HEK293 (cell line): ENCODE measurements around the gene FOSB.

ENCODE experiments used
- HOXA7 ChIP-seq: sonication (generic); formaldehyde crosslinking; IDR thresholded peaks from 2 replicates; pipeline ENCODE4 v1.8.1; 2022; ENCODE audit warnings: missing genetic modification reagents, borderline replicate concordance
- MZF1 ChIP-seq: fragments of 450-650 bp; formaldehyde crosslinking; IDR thresholded peaks from 2 replicates; pipeline ENCODE4 v1.5.1; 2017; ENCODE audit warnings: missing biosample characterization, missing genetic modification characterization, borderline replicate concordance
- SP7 ChIP-seq: fragments of 450-650 bp; formaldehyde crosslinking; IDR thresholded peaks from 2 replicates; pipeline ENCODE4 v1.5.1; 2016; ENCODE audit warnings: missing biosample characterization, missing genetic modification characterization
- ZBTB20 ChIP-seq: fragments of 450-650 bp; formaldehyde crosslinking; IDR thresholded peaks from 2 replicates; pipeline ENCODE4 v1.5.1; 2016; ENCODE audit warnings: missing biosample characterization, missing genetic modification characterization
- ZBTB21 ChIP-seq: fragments of 450-650 bp; formaldehyde crosslinking; IDR thresholded peaks from 2 replicates; pipeline ENCODE4 v1.5.1; 2017; ENCODE audit warnings: missing biosample characterization, missing genetic modification characterization
- ZNF223 ChIP-seq: fragments of 450-650 bp; formaldehyde crosslinking; IDR thresholded peaks from 2 replicates; pipeline ENCODE4 v1.5.1; 2016; ENCODE audit warnings: missing biosample characterization, missing genetic modification characterization
- ZNF23 ChIP-seq: fragments of 450-650 bp; formaldehyde crosslinking; IDR thresholded peaks from 2 replicates; pipeline ENCODE4 v1.5.1; 2016; ENCODE audit warnings: missing biosample characterization, missing genetic modification characterization, borderline replicate concordance
- ZNF473 ChIP-seq: fragments of 450-650 bp; formaldehyde crosslinking; IDR thresholded peaks from 2 replicates; pipeline ENCODE4 v1.5.1; 2017; ENCODE audit warnings: missing biosample characterization, missing genetic modification characterization
- ZNF664 ChIP-seq: fragments of 450-650 bp; formaldehyde crosslinking; IDR thresholded peaks from 2 replicates; pipeline ENCODE4 v1.5.1; 2016; ENCODE audit warnings: missing biosample characterization, missing genetic modification characterization
- ZNF776 ChIP-seq: fragments of 450-650 bp; formaldehyde crosslinking; IDR thresholded peaks from 2 replicates; pipeline ENCODE4 v1.5.0; 2017; ENCODE audit warnings: missing biosample characterization, missing genetic modification characterization, borderline replicate concordance
- ZSCAN30 ChIP-seq: fragments of 450-650 bp; IDR thresholded peaks from 2 replicates; pipeline ENCODE4 v1.5.1; 2018; ENCODE audit warnings: missing biosample characterization, mild to moderate bottlenecking, missing genetic modification characterization, moderate library complexity
- ZXDB ChIP-seq: fragments of 450-650 bp; formaldehyde crosslinking; IDR thresholded peaks from 2 replicates; pipeline ENCODE4 v1.5.1; 2016; ENCODE audit warnings: missing biosample characterization, missing genetic modification characterization
- TF ChIP-seq, protein P1 (sequence below): fragments of 450-650 bp; formaldehyde crosslinking; IDR thresholded peaks from 2 replicates; pipeline ENCODE4 v1.5.1; 2016; ENCODE audit warnings: missing biosample characterization, missing genetic modification characterization
- TF ChIP-seq, protein P2 (sequence below): fragments of 450-650 bp; formaldehyde crosslinking; IDR thresholded peaks from 2 replicates; pipeline ENCODE4 v1.5.1; 2016; ENCODE audit warnings: missing biosample characterization, missing genetic modification characterization, low read depth
- TF ChIP-seq, protein P3 (sequence below): fragments of 450-650 bp; formaldehyde crosslinking; IDR thresholded peaks from 2 replicates; pipeline ENCODE4 v1.5.1; 2016; ENCODE audit warnings: missing biosample characterization, missing genetic modification characterization
- TF ChIP-seq, protein P4 (sequence below): fragments of 450-650 bp; formaldehyde crosslinking; IDR thresholded peaks from 2 replicates; pipeline ENCODE4 v1.5.1; 2016; ENCODE audit warnings: missing biosample characterization, missing genetic modification characterization
- TF ChIP-seq, protein P5 (sequence below): fragments of 450-650 bp; formaldehyde crosslinking; IDR thresholded peaks from 2 replicates; pipeline ENCODE4 v1.5.1; 2016; ENCODE audit warnings: missing biosample characterization, missing genetic modification characterization
- TF ChIP-seq, protein P6 (sequence below): fragments of 450-650 bp; formaldehyde crosslinking; IDR thresholded peaks from 2 replicates; pipeline ENCODE4 v1.5.1; 2016; ENCODE audit warnings: missing biosample characterization, missing genetic modification characterization
- TF ChIP-seq, protein P7 (sequence below): fragments of 450-650 bp; formaldehyde crosslinking; IDR thresholded peaks from 2 replicates; pipeline ENCODE4; 2016; ENCODE audit warnings: missing biosample characterization, missing genetic modification characterization
- TF ChIP-seq, protein P8 (sequence below): fragments of 450-650 bp; formaldehyde crosslinking; IDR thresholded peaks from 2 replicates; pipeline ENCODE4 v1.5.1; 2016; ENCODE audit warnings: missing biosample characterization, missing genetic modification characterization

FOSB gene

DNA sequence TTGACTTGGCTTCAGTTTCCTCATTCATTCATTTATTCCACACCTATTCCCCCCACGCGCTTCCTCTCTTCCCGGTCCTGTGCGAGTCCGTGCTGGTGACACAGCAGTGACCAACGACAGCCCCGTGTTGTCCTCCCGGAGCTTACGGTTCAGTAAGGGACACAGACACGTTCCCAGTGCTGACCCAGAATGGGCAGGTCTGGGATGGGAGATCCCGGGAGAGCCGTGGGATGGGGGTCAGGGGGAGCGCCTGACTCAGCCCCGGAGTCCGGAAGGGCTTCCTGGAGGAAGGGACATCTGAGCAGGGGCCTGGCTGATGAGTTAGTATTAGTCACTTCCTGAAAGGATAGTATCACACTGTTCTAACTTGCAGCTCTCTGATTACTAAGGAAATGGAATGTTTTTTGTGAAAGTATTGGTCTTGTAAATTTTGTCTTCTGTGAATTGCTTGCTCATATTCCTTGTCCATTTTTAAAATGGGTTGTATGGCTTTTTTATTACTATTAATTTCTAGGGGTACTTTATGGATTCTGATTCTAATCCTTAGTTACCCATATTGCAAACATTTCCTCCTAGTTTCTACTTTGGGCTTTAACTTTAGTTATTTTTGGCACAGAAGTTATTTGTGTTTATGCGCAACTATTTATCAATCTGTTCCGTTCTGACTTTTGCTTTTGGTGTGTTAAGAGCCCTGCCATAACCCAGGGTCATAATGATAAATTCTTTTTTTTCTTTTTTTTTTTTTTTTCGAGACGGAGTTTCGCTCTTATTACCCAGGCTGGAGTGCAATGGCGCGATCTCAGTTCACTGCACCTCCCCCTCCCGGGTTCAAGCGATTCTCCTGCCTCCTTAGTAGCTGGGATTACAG is 43.4 kb upstream of the FOSB start (continued):
- TF ChIP-seq, protein P1, sequence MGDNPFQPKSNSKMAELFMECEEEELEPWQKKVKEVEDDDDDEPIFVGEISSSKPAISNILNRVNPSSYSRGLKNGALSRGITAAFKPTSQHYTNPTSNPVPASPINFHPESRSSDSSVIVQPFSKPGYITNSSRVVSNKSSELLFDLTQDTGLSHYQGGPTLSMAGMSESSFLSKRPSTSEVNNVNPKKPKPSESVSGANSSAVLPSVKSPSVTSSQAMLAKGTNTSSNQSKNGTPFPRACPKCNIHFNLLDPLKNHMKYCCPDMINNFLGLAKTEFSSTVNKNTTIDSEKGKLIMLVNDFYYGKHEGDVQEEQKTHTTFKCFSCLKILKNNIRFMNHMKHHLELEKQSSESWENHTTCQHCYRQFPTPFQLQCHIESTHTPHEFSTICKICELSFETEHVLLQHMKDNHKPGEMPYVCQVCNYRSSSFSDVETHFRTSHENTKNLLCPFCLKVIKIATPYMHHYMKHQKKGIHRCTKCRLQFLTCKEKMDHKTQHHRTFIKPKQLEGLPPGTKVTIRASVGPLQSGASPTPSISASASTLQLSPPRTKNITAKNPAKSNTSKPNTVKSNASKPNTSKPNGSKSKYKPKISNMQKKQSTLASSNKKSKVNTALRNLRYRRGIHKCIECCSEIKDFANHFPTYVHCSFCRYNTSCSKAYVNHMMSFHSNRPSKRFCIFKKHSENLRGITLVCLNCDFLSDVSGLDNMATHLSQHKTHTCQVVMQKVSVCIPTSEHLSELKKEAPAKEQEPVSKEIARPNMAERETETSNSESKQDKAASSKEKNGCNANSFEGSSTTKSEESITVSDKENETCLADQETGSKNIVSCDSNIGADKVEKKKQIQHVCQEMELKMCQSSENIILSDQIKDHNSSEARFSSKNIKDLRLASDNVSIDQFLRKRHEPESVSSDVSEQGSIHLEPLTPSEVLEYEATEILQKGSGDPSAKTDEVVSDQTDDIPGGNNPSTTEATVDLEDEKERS, result 0 out of 2 replicates have a peak, but pooled peaks have one; percentile 56
- TF ChIP-seq ZSCAN30 (no peak), SP7 (tag by site-specific recombination) (0 out of 2 replicates have a peak, but pooled peaks have one; percentile 33), ZBTB21 (tag by site-specific recombination) (no peak), ZNF473 (tag by site-specific recombination) (no peak), ZNF776 (no peak), HOXA7 (CRISPR knock-in tag) (no peak), MZF1 (tag by site-specific recombination) (peak; percentile 32; the same call in 1 of the 2 replicates), ZBTB20 (tag by site-specific recombination) (peak; percentile 88), ZNF23 (tag by site-specific recombination) (peak; percentile 33; the same call in 1 of the 2 replicates), ZNF664 (tag by site-specific recombination) (peak; percentile 88), ZXDB (peak; percentile 93), ZNF223 (no peak)
- TF ChIP-seq, protein P2, sequence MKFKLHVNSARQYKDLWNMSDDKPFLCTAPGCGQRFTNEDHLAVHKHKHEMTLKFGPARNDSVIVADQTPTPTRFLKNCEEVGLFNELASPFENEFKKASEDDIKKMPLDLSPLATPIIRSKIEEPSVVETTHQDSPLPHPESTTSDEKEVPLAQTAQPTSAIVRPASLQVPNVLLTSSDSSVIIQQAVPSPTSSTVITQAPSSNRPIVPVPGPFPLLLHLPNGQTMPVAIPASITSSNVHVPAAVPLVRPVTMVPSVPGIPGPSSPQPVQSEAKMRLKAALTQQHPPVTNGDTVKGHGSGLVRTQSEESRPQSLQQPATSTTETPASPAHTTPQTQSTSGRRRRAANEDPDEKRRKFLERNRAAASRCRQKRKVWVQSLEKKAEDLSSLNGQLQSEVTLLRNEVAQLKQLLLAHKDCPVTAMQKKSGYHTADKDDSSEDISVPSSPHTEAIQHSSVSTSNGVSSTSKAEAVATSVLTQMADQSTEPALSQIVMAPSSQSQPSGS, result no peak
- TF ChIP-seq, protein P3, sequence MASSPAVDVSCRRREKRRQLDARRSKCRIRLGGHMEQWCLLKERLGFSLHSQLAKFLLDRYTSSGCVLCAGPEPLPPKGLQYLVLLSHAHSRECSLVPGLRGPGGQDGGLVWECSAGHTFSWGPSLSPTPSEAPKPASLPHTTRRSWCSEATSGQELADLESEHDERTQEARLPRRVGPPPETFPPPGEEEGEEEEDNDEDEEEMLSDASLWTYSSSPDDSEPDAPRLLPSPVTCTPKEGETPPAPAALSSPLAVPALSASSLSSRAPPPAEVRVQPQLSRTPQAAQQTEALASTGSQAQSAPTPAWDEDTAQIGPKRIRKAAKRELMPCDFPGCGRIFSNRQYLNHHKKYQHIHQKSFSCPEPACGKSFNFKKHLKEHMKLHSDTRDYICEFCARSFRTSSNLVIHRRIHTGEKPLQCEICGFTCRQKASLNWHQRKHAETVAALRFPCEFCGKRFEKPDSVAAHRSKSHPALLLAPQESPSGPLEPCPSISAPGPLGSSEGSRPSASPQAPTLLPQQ (tag by site-specific recombination), result peak; percentile 12
- TF ChIP-seq, protein P4, sequence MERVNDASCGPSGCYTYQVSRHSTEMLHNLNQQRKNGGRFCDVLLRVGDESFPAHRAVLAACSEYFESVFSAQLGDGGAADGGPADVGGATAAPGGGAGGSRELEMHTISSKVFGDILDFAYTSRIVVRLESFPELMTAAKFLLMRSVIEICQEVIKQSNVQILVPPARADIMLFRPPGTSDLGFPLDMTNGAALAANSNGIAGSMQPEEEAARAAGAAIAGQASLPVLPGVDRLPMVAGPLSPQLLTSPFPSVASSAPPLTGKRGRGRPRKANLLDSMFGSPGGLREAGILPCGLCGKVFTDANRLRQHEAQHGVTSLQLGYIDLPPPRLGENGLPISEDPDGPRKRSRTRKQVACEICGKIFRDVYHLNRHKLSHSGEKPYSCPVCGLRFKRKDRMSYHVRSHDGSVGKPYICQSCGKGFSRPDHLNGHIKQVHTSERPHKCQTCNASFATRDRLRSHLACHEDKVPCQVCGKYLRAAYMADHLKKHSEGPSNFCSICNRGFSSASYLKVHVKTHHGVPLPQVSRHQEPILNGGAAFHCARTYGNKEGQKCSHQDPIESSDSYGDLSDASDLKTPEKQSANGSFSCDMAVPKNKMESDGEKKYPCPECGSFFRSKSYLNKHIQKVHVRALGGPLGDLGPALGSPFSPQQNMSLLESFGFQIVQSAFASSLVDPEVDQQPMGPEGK (tag by site-specific recombination), result peak; percentile 71
- TF ChIP-seq, protein P5, sequence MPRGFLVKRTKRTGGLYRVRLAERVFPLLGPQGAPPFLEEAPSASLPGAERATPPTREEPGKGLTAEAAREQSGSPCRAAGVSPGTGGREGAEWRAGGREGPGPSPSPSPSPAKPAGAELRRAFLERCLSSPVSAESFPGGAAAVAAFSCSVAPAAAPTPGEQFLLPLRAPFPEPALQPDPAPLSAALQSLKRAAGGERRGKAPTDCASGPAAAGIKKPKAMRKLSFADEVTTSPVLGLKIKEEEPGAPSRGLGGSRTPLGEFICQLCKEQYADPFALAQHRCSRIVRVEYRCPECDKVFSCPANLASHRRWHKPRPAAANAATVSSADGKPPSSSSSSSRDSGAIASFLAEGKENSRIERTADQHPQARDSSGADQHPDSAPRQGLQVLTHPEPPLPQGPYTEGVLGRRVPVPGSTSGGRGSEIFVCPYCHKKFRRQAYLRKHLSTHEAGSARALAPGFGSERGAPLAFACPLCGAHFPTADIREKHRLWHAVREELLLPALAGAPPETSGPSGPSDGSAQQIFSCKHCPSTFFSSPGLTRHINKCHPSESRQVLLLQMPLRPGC, result no peak
- TF ChIP-seq, protein P6, sequence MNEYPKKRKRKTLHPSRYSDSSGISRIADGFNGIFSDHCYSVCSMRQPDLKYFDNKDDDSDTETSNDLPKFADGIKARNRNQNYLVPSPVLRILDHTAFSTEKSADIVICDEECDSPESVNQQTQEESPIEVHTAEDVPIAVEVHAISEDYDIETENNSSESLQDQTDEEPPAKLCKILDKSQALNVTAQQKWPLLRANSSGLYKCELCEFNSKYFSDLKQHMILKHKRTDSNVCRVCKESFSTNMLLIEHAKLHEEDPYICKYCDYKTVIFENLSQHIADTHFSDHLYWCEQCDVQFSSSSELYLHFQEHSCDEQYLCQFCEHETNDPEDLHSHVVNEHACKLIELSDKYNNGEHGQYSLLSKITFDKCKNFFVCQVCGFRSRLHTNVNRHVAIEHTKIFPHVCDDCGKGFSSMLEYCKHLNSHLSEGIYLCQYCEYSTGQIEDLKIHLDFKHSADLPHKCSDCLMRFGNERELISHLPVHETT (tag by site-specific recombination), result no peak
- TF ChIP-seq, protein P7, sequence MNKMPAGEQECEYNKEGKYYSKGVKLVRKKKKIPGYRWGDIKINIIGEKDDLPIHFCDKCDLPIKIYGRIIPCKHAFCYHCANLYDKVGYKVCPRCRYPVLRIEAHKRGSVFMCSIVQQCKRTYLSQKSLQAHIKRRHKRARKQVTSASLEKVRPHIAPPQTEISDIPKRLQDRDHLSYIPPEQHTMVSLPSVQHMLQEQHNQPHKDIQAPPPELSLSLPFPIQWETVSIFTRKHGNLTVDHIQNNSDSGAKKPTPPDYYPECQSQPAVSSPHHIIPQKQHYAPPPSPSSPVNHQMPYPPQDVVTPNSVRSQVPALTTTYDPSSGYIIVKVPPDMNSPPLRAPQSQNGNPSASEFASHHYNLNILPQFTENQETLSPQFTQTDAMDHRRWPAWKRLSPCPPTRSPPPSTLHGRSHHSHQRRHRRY (tag by site-specific recombination), result no peak
- TF ChIP-seq, protein P8, sequence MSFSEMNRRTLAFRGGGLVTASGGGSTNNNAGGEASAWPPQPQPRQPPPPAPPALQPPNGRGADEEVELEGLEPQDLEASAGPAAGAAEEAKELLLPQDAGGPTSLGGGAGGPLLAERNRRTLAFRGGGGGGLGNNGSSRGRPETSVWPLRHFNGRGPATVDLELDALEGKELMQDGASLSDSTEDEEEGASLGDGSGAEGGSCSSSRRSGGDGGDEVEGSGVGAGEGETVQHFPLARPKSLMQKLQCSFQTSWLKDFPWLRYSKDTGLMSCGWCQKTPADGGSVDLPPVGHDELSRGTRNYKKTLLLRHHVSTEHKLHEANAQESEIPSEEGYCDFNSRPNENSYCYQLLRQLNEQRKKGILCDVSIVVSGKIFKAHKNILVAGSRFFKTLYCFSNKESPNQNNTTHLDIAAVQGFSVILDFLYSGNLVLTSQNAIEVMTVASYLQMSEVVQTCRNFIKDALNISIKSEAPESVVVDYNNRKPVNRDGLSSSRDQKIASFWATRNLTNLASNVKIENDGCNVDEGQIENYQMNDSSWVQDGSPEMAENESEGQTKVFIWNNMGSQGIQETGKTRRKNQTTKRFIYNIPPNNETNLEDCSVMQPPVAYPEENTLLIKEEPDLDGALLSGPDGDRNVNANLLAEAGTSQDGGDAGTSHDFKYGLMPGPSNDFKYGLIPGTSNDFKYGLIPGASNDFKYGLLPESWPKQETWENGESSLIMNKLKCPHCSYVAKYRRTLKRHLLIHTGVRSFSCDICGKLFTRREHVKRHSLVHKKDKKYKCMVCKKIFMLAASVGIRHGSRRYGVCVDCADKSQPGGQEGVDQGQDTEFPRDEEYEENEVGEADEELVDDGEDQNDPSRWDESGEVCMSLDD (tag by site-specific recombination), result peak; percentile 66; the same call in 1 of the 2 replicates
